ENCODE measurements around the gene ZBTB8B. TPM values are rescaled to one million over a fixed set of nuclear protein-coding genes. Genes with fewer than 3 reads are reported as not detected.
A peak's percentile ranks its signal among the peaks of the same experiment; 100 is the strongest.
"Not testable (repeated sequence)": the region's sequence is repeated elsewhere in the genome, so short reads cannot be mapped to it uniquely, and the experiment has no call there.

ZBTB8B gene
- total and polyA plus RNA-seq, 2 experiments from 2014 or later, result not detected

DNA sequence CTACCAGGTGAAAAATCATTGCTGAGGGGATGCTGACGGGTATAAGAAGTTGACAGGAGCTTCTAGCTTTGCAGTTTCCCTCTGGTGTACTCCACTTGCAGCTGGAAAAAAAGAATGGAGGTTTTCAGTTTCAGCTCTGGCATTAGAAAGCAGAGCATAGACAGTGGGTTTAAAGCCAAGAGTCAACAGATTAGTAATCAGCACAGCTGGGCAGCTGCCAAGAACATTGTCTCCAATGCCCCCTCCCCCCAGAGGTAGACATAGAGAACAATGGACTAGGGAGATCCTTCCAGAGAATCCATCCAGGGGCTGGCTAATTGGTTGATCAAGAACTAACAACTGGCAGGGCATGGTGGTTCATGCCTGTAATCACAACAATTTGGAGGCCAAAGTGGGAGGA lies 10.1 kb upstream of the ZBTB8B start:
- Histone ChIP-seq H3K36me3 (ENCODE audit: low read depth) (no peaks in the 10 kb centered on the region), H3K27ac (no peak overlapping the region)
- TF ChIP-seq EZH2 (IDR thresholded peaks at IDR 0.05; ENCODE audit: insufficient read depth, poor library complexity, severe bottlenecking), result no peak
- TF ChIP-seq EZH2phosphoT487 (IDR thresholded peaks at IDR 0.05; ENCODE audit: insufficient read depth, low read depth), result no peak

DNA sequence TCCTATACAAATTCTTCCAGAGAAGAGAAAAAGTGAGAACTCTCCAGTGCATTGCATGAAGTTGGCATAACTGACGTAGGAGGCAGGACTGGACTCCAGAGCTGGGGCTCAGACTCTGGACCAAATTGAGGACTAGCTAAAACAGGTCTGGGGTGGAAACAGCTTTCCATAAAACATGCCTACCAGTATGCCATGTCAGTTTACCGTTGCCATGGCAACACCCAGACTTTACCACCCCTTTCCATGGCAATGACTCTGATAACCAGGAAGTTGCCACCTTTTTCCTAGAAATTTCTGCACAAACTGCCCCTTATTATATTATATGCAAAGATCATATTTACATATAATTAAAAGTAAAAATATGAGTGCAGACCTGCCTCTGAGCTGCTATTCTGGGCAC lies 8.9 kb upstream of the ZBTB8B start:
- Histone ChIP-seq H4K20me1 (ENCODE audit: insufficient read depth) (no peaks in the 10 kb centered on the region), H3K4me3 (no peak overlapping the region), H3K79me2 (ENCODE audit: insufficient read depth) (no peaks in the 10 kb centered on the region), H2AFZ (no peak overlapping the region), H3K9ac (no peak overlapping the region), H3K27ac (no peak overlapping the region), H3K9me2 (ENCODE audit: insufficient read depth) (no peaks in the 10 kb centered on the region), H3K4me2 (ENCODE audit: unreplicated experiment) (no peak overlapping the region), H3F3A (ENCODE audit: insufficient read depth) (no peaks in the 10 kb centered on the region), H3K9me3 (ENCODE audit: low read depth) (no peaks in the 10 kb centered on the region), H3K36me3 (ENCODE audit: low read depth) (no peaks in the 10 kb centered on the region), H3K27me3 (replicated peaks; ENCODE audit: insufficient read depth) (peaks cover 6% of the 10 kb centered on the region; the same call in 1 of the 2 replicates), H3K4me1 (ENCODE audit: insufficient read depth) (no peaks in the 10 kb centered on the region)
- in situ Hi-C loops (cut with MboI), result no loop called here
- 66 to 76% methylated on average over 2 of the region's 2 CpGs for WGBS, 2 experiments (ENCODE audit: low coverage in 1 of 2, low lambda C conversion rate in 2 of 2, missing lambda C conversion rate in 2 of 2)
- TF ChIP-seq EZH2phosphoT487 (IDR thresholded peaks at IDR 0.05; ENCODE audit: insufficient read depth, low read depth), result no peak
- no peak for TF ChIP-seq EZH2 (IDR thresholded peaks at IDR 0.05; ENCODE audit: insufficient read depth, poor library complexity, severe bottlenecking)
- no peak for DNase-seq

More for the DNA sequence above, 10.1 kb upstream of the ZBTB8B start:
- Histone ChIP-seq H3K4me1 (ENCODE audit: insufficient read depth) (no peaks in the 10 kb centered on the region), H3K79me2 (ENCODE audit: insufficient read depth) (no peaks in the 10 kb centered on the region), H3K9me3 (ENCODE audit: low read depth) (no peaks in the 10 kb centered on the region), H3K9ac (no peak overlapping the region), H3K27me3 (replicated peaks; ENCODE audit: insufficient read depth) (peaks cover 6% of the 10 kb centered on the region; the same call in 1 of the 2 replicates), H4K20me1 (ENCODE audit: insufficient read depth) (no peaks in the 10 kb centered on the region), H3K4me2 (ENCODE audit: unreplicated experiment) (no peak overlapping the region), H3K4me3 (no peak overlapping the region), H3K9me2 (ENCODE audit: insufficient read depth) (no peaks in the 10 kb centered on the region), H3F3A (ENCODE audit: insufficient read depth) (no peaks in the 10 kb centered on the region), H2AFZ (no peak overlapping the region)
- 0 to 4% methylated on average over 1 of the region's 1 CpG for WGBS, 2 experiments (ENCODE audit: low coverage in 1 of 2, low lambda C conversion rate in 2 of 2, missing lambda C conversion rate in 2 of 2)
- DNase-seq, result peak; percentile 9
- in situ Hi-C loops (cut with MboI), result no loop called here

DNA sequence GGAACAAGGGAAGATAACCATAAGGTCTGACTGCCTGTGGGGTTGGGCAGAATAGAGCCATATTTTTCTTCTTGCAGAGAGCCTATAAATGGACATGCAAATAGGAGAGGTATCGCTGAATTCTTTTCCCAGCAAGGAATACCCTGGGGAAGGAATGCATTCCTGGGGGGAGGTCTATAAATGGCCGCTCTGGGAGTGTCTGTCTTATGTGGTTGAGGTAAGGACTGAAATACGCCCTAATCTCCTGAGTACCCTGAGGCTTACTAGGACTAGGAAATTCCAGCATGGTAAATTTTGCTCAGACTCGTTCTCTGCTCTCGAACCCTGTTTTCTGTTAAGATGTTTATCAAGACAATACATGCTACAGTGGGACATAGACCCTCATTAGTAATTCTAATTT lies 6.1 kb upstream of the ZBTB8B start:
- H3K9me3 ChIP-seq (ENCODE audit: low read depth); H3F3A ChIP-seq (ENCODE audit: insufficient read depth); H3K9me2 ChIP-seq (ENCODE audit: insufficient read depth); H2AFZ ChIP-seq; in situ Hi-C loops (cut with MboI); H3K36me3 ChIP-seq (ENCODE audit: low read depth); H3K4me3 ChIP-seq; H3K27me3 ChIP-seq (replicated peaks; ENCODE audit: insufficient read depth); H4K20me1 ChIP-seq (ENCODE audit: insufficient read depth); H3K4me2 ChIP-seq (ENCODE audit: unreplicated experiment); H3K4me1 ChIP-seq (ENCODE audit: insufficient read depth); H3K79me2 ChIP-seq (ENCODE audit: insufficient read depth); H3K27ac ChIP-seq; H3K9ac ChIP-seq; DNase-seq: not testable (repeated sequence)
- WGBS, 2 experiments (ENCODE audit: low coverage in 1 of 2, low lambda C conversion rate in 2 of 2, missing lambda C conversion rate in 2 of 2), result 65 to 72% methylated on average over 5 of the region's 5 CpGs

DNA sequence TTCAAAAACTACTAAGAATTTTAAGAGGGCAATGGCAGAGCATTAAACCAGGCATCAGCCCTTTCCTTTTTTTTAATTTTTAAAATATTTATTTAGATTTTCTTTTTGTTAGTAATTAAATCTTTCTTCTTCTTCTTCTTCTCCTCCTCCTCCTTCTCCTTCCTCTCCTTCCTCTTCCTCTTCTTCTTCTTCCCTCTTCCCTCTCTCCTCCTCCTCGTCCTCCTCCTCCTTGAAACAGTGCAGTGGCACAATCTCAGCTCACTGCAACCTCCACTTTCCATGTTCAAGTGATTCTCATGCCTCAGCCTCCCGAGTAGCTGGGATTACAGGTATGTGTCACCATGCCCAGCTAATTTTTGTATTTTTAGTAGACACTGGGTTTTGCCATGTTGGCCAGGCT lies 1.9 kb upstream of the ZBTB8B start:
- 72 to 79% methylated on average over 2 of the region's 2 CpGs for WGBS, 2 experiments (ENCODE audit: low coverage in 1 of 2, low lambda C conversion rate in 2 of 2, missing lambda C conversion rate in 2 of 2)
- H4K20me1 ChIP-seq (ENCODE audit: insufficient read depth); H3K4me2 ChIP-seq (ENCODE audit: unreplicated experiment); H3K4me1 ChIP-seq (ENCODE audit: insufficient read depth); H3K36me3 ChIP-seq (ENCODE audit: low read depth); in situ Hi-C loops (cut with MboI); H3K79me2 ChIP-seq (ENCODE audit: insufficient read depth); H2AFZ ChIP-seq; H3F3A ChIP-seq (ENCODE audit: insufficient read depth); DNase-seq; H3K4me3 ChIP-seq; H3K9me2 ChIP-seq (ENCODE audit: insufficient read depth); H3K9me3 ChIP-seq (ENCODE audit: low read depth); H3K27ac ChIP-seq; H3K9ac ChIP-seq: not testable (repeated sequence)
- peaks cover 42% of the 10 kb centered on the region for H3K27me3 ChIP-seq (replicated peaks; ENCODE audit: insufficient read depth)

DNA sequence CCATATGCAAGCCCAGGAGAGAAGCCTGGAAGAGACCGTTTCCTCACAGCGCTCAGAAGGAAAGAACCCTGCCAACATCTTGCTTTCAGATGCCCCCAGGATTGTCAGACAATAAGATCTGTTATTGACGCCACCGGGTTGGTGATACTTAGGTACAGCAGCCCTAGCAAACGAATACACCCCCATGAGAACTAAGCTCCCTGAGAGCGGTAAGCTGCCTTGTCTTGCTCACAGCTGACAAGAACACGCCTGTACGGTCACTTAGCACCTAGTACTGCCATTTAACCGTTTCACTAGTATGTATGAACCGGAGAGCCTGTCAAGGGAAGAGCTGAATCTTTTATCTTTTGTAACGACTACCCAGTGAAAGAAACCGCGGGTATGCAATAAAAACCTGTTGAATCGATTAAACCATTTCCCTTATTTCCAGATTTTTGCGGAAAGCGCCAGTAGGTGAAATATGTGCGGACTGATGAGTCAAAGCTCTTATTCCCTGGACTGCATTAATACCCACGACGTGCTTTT lies 619 bp upstream of the ZBTB8B start:
- 2 to 4% methylated on average over 19 of the region's 19 CpGs for WGBS, 2 experiments (ENCODE audit: low coverage in 1 of 2, low lambda C conversion rate in 2 of 2, missing lambda C conversion rate in 2 of 2)
- H2AFZ ChIP-seq, result peak overlapping the region; percentile 31; the same call in 1 of the 2 replicates
- DNase-seq, result peak; percentile 52

More for the DNA sequence above, 619 bp upstream of the ZBTB8B start:
- Histone ChIP-seq H3K4me3 (peak overlapping the region; percentile 52), H4K20me1 (ENCODE audit: insufficient read depth) (no peaks in the 10 kb centered on the region), H3K27me3 (replicated peaks; ENCODE audit: insufficient read depth) (peaks cover 42% of the 10 kb centered on the region), H3K9me3 (ENCODE audit: low read depth) (no peaks in the 10 kb centered on the region), H3K9me2 (ENCODE audit: insufficient read depth) (no peaks in the 10 kb centered on the region), H3K4me1 (ENCODE audit: insufficient read depth) (0 out of 2 replicates have a peak, but pooled peaks cover 4% of the 10 kb centered on the region), H3K4me2 (ENCODE audit: unreplicated experiment) (peak overlapping the region; percentile 71), H3K79me2 (ENCODE audit: insufficient read depth) (no peaks in the 10 kb centered on the region), H3K27ac (no peak overlapping the region), H3K36me3 (ENCODE audit: low read depth) (no peaks in the 10 kb centered on the region), H3K9ac (no peak overlapping the region), H3F3A (ENCODE audit: insufficient read depth) (no peaks in the 10 kb centered on the region)
- in situ Hi-C loops (cut with MboI), result no loop called here
- TF ChIP-seq EZH2 (IDR thresholded peaks at IDR 0.05; ENCODE audit: insufficient read depth, poor library complexity, severe bottlenecking) (no peak), EZH2phosphoT487 (IDR thresholded peaks at IDR 0.05; ENCODE audit: insufficient read depth, low read depth) (no peak)
